Measurements from ENCODE around the gene GRID1.
"Not testable (repeated sequence)": the region's sequence is repeated elsewhere in the genome, so short reads cannot be mapped to it uniquely, and the experiment has no call there.

GRID1 gene

GRCh38 chr10:86077271-86077670 lies 289.3 kb downstream of the GRID1 start:
- TF ChIP-seq CTCF (IDR thresholded peaks at IDR 0.05; ENCODE audit: low read length): no peak
- TF ChIP-seq EZH2 (optimal IDR thresholded peaks at IDR 0.05; ENCODE audit: low read depth, low read length): no peak
- TF ChIP-seq EZH2phosphoT487 (IDR thresholded peaks at IDR 0.05; ENCODE audit: low read length): no peak
- Histone ChIP-seq H3F3A (ENCODE audit: insufficient read depth, low read length) (no peaks in the 10 kb centered on the region), H3K36me3 (replicated peaks; ENCODE audit: insufficient read depth, low read length) (no peaks in the 10 kb centered on the region), H3K4me3 (ENCODE audit: low read length) (no peak overlapping the region), H3K27ac (ENCODE audit: low read length) (no peak overlapping the region), H3K4me1 (ENCODE audit: low read length) (no peaks in the 10 kb centered on the region), H4K20me1 (ENCODE audit: insufficient read depth, low read length) (no peaks in the 10 kb centered on the region), H3K9me3 (replicated peaks; ENCODE audit: insufficient read depth, low read length) (no peaks in the 10 kb centered on the region), H3K9me2 (replicated peaks; ENCODE audit: insufficient read depth, low read length) (no peaks in the 10 kb centered on the region), H3K4me2 (ENCODE audit: low read depth, low read length) (no peak overlapping the region), H2AFZ (ENCODE audit: low read length) (no peak overlapping the region), H3K27me3 (replicated peaks; ENCODE audit: insufficient read depth, low read length) (no peaks in the 10 kb centered on the region), H3K9ac (ENCODE audit: low read length) (no peak overlapping the region), H3K79me2 (ENCODE audit: low read length) (no peaks in the 10 kb centered on the region)
- DNase-seq: no peak

GRCh38 chr10:86076497-86076896 lies 290.1 kb downstream of the GRID1 start:
- H3K4me1 ChIP-seq (ENCODE audit: low read length); H3K9ac ChIP-seq (ENCODE audit: low read length); H3K36me3 ChIP-seq (replicated peaks; ENCODE audit: insufficient read depth, low read length); H2AFZ ChIP-seq (ENCODE audit: low read length); H3F3A ChIP-seq (ENCODE audit: insufficient read depth, low read length); H3K9me2 ChIP-seq (replicated peaks; ENCODE audit: insufficient read depth, low read length); DNase-seq; H3K79me2 ChIP-seq (ENCODE audit: low read length); H3K9me3 ChIP-seq (replicated peaks; ENCODE audit: insufficient read depth, low read length); H3K27ac ChIP-seq (ENCODE audit: low read length); H3K4me3 ChIP-seq (ENCODE audit: low read length); H4K20me1 ChIP-seq (ENCODE audit: insufficient read depth, low read length); H3K27me3 ChIP-seq (replicated peaks; ENCODE audit: insufficient read depth, low read length); H3K4me2 ChIP-seq (ENCODE audit: low read depth, low read length): not testable (repeated sequence)

- H3K27ac ChIP-seq (ENCODE audit: low read length): no peak overlapping the region
- H3K4me2 ChIP-seq (ENCODE audit: low read depth, low read length): no peak overlapping the region
- no peaks in the 10 kb centered on the region for H4K20me1 ChIP-seq (ENCODE audit: insufficient read depth, low read length)
- no peaks in the 10 kb centered on the region for H3K9me2 ChIP-seq (replicated peaks; ENCODE audit: insufficient read depth, low read length)
- H3F3A ChIP-seq (ENCODE audit: insufficient read depth, low read length): no peaks in the 10 kb centered on the region
- DNase-seq: no peak
- H3K79me2 ChIP-seq (ENCODE audit: low read length): no peaks in the 10 kb centered on the region
- H3K36me3 ChIP-seq (replicated peaks; ENCODE audit: insufficient read depth, low read length): no peaks in the 10 kb centered on the region
- no peak for TF ChIP-seq EZH2 (optimal IDR thresholded peaks at IDR 0.05; ENCODE audit: low read depth, low read length)
- TF ChIP-seq EZH2phosphoT487 (IDR thresholded peaks at IDR 0.05; ENCODE audit: low read length): no peak
- TF ChIP-seq CTCF (IDR thresholded peaks at IDR 0.05; ENCODE audit: low read length): no peak
- no peak overlapping the region for H3K4me3 ChIP-seq (ENCODE audit: low read length)
- no peaks in the 10 kb centered on the region for H3K9me3 ChIP-seq (replicated peaks; ENCODE audit: insufficient read depth, low read length)
- H3K27me3 ChIP-seq (replicated peaks; ENCODE audit: insufficient read depth, low read length): no peaks in the 10 kb centered on the region
- no peak overlapping the region for H3K9ac ChIP-seq (ENCODE audit: low read length)
- no peaks in the 10 kb centered on the region for H3K4me1 ChIP-seq (ENCODE audit: low read length)
- no peak overlapping the region for H2AFZ ChIP-seq (ENCODE audit: low read length)
Observed at GRCh38 chr10:86075512-86075911, 291.1 kb downstream of the GRID1 start.

- Histone ChIP-seq H4K20me1 (ENCODE audit: insufficient read depth, low read length) (no peaks in the 10 kb centered on the region), H3K9me3 (replicated peaks; ENCODE audit: insufficient read depth, low read length) (no peaks in the 10 kb centered on the region), H3K4me3 (ENCODE audit: low read length) (no peak overlapping the region), H3K79me2 (ENCODE audit: low read length) (no peaks in the 10 kb centered on the region), H2AFZ (ENCODE audit: low read length) (no peak overlapping the region), H3K9ac (ENCODE audit: low read length) (no peak overlapping the region), H3K9me2 (replicated peaks; ENCODE audit: insufficient read depth, low read length) (no peaks in the 10 kb centered on the region), H3K27ac (ENCODE audit: low read length) (no peak overlapping the region), H3K36me3 (replicated peaks; ENCODE audit: insufficient read depth, low read length) (no peaks in the 10 kb centered on the region), H3K4me1 (ENCODE audit: low read length) (no peaks in the 10 kb centered on the region), H3K27me3 (replicated peaks; ENCODE audit: insufficient read depth, low read length) (no peaks in the 10 kb centered on the region), H3F3A (ENCODE audit: insufficient read depth, low read length) (no peaks in the 10 kb centered on the region), H3K4me2 (ENCODE audit: low read depth, low read length) (no peak overlapping the region)
- TF ChIP-seq CTCF (IDR thresholded peaks at IDR 0.05; ENCODE audit: low read length) (no peak), EZH2 (optimal IDR thresholded peaks at IDR 0.05; ENCODE audit: low read depth, low read length) (no peak), EZH2phosphoT487 (IDR thresholded peaks at IDR 0.05; ENCODE audit: low read length) (no peak)
- DNase-seq: no peak
Observed at GRCh38 chr10:86074294-86074693, 292.3 kb downstream of the GRID1 start.
